HepG2 (cell line): ENCODE data around the gene FKBP10. TPM values are rescaled to one million over a fixed set of nuclear protein-coding genes. Genes with fewer than 3 reads are reported as not detected.
"Not testable (repeated sequence)": the region's sequence is repeated elsewhere in the genome, so short reads cannot be mapped to it uniquely, and the experiment has no call there.

ENCODE experiments used
- ATAC-seq: fragments of 200-7000 bp; cut with Tn5 transposase; 3 replicates; pipeline ENCODE4 v1.9.1; 2020; ENCODE audit warnings: mild to moderate bottlenecking, moderate library complexity
- BruUV-seq: library from RNA; stranded (reverse); fragments of 400-500 nt; replicated peaks from 2 replicates; lab custom pipeline; 2021; lab: Mats Ljungman, UMichigan
- CTCF ChIA-PET: fragments of 300-600 bp; formaldehyde crosslinking; extraction: SDS; loops from one replicate; lab custom pipeline; 2021; ENCODE audit warnings: low total read pairs, inconsistent platforms, low intra/inter-chr PET ratio; lab: Yijun Ruan, JAX
- POLR2A ChIA-PET: fragments of 350-600 bp; sonication (Branson Sonifier 250); formaldehyde crosslinking; loops from one replicate; lab custom pipeline; 2020; ENCODE audit warnings: antibody characterized with exemption, inconsistent platforms; lab: Yijun Ruan, JAX
- DNase-seq: peaks from one replicate; pipeline ENCODE4 v3.0.0-alpha.2; 2015; ENCODE audit warnings: low spot score
- FAIRE-seq: peaks from 3 replicates; lab custom pipeline; 2011; peaks lifted over from hg19 to GRCh38; lab: Jason Lieb, UNC
- H2AFZ ChIP-seq: one replicate; pipeline ENCODE4 v1.6.1; 2011; ENCODE audit warnings: low read length, inconsistent platforms
- H3K27ac ChIP-seq: fragments of 300-600 bp; 3 replicates; pipeline ENCODE4 v1.8.0; 2011; ENCODE audit warnings: mixed run types, mild to moderate bottlenecking, mixed read lengths, low read length, inconsistent platforms; ENCODE audit not compliant: insufficient read depth; ENCODE audit errors: extremely low read length
- H3K27me3 ChIP-seq, 2 experiments: fragments of 200-600 bp in 1 of 2; 2 replicates in 1 of 2; 3 replicates in 1 of 2; pipeline versions ENCODE4 v1.6.0 to v1.8.0; 2011; ENCODE audit warnings: low read length in 2 of 2, mild to moderate bottlenecking in 2 of 2, moderate library complexity in 2 of 2, inconsistent platforms in 1 of 2; ENCODE audit not compliant: insufficient read depth in 2 of 2, control insufficient read depth in 1 of 2
- H3K36me3 ChIP-seq, 2 experiments: fragments of 200-600 bp in 1 of 2; replicated peaks in 1 of 2; 2 replicates in 1 of 2; 3 replicates in 1 of 2; pipeline versions ENCODE4 v1.5.1 to v1.8.0; 2011; ENCODE audit warnings: low read length in 2 of 2, inconsistent platforms in 1 of 2; ENCODE audit not compliant: insufficient read depth in 2 of 2, control insufficient read depth in 1 of 2
- H3K4me1 ChIP-seq: 2 replicates; pipeline ENCODE4 v1.5.1; 2012; ENCODE audit warnings: low read length, inconsistent platforms; ENCODE audit not compliant: insufficient read depth
- H3K4me2 ChIP-seq: 2 replicates; pipeline ENCODE4 v1.6.0; 2011; ENCODE audit warnings: low read depth, low read length, inconsistent platforms
- H3K4me3 ChIP-seq, 3 experiments: fragments of 200-600 bp in 1 of 3; sonication (generic), shearing (Covaris generic) in 1 of 3; replicated peaks in 1 of 3; 2 replicates each; pipeline ENCODE4 v1.5.1; 2011 to 2016; ENCODE audit warnings: low read length in 3 of 3, inconsistent platforms in 2 of 3, low read depth in 2 of 3, mild to moderate bottlenecking in 2 of 3, control low read depth in 1 of 3, mixed read lengths in 1 of 3; ENCODE audit not compliant: insufficient read depth in 1 of 3
- H3K79me2 ChIP-seq: one replicate; pipeline ENCODE4 v1.6.1; 2011; ENCODE audit warnings: low read length, inconsistent platforms; ENCODE audit not compliant: insufficient read depth
- H3K9ac ChIP-seq: 2 replicates; pipeline ENCODE4 v1.6.0; 2011; ENCODE audit warnings: mild to moderate bottlenecking, low read depth, low read length, inconsistent platforms; ENCODE audit not compliant: insufficient read depth
- H3K9me3 ChIP-seq: 2 replicates; pipeline ENCODE4 v1.5.1; 2012; ENCODE audit warnings: mild to moderate bottlenecking, low read length
- H4K20me1 ChIP-seq: 2 replicates; pipeline ENCODE4 v1.6.0; 2011; ENCODE audit warnings: inconsistent platforms, mild to moderate bottlenecking, low read length, moderate library complexity; ENCODE audit not compliant: insufficient read depth
- GABPB1 ChIP-seq: IDR thresholded peaks from 2 replicates; pipeline ENCODE4 v1.6.1; 2016; ENCODE audit warnings: mild to moderate bottlenecking, missing genetic modification reagents, moderate library complexity, missing compliant biosample characterization
- HNF4A ChIP-seq: sonication (generic); formaldehyde crosslinking; IDR thresholded peaks from 2 replicates; pipeline ENCODE4 v1.4.0; 2020; ENCODE audit warnings: missing genetic modification reagents
- NFATC3 ChIP-seq: sonication (generic); formaldehyde crosslinking; IDR thresholded peaks from 2 replicates; pipeline ENCODE4 v1.5.1; 2020; ENCODE audit warnings: mild to moderate bottlenecking, missing genetic modification reagents
- WGBS: methylation state at CpG from one replicate; pipeline ENCODE4 v1.1.6; 2017; ENCODE audit warnings: low lambda C conversion rate; 5-methylcytosine and 5-hydroxymethylcytosine counted together
- in situ Hi-C: cut with HindIII; loops from 2 replicates; pipeline ENCODE4 v1.10.0; 2017; ENCODE audit warnings: low pct_unique_long_range_greater_than_20kb; ENCODE audit not compliant: extremely low pct_ligation_motif_present
- intact Hi-C: fragments of 100-400 bp; cut with micrococcal nuclease; formaldehyde crosslinking; loops from one replicate; pipeline ENCODE4 v1.10.0; 2022; ENCODE audit not compliant: unreplicated experiment
- polyA plus RNA-seq, 8 experiments: library from polyadenylated mRNA; depleted of rRNA in 3 of 8; stranded (reverse) in 7 of 8; unstranded in 1 of 8; fragments of >200 nt; fragmentation: Illumina TruSeq in 4 of 8; extraction: Trizol in 4 of 8; gene quantifications; 2 replicates each; pipeline versions ENCODE4 v1.2.1 to v1.2.3, GENCODE V29; 2011 to 2016; ENCODE audit warnings: low read depth in 4 of 8, missing spikeins in 1 of 8, mixed read lengths in 1 of 8; ENCODE audit not compliant: insufficient read depth in 1 of 8
- total RNA-seq, 5 experiments: library from RNA; depleted of rRNA; stranded (reverse); fragments of >200 nt; fragmentation: Illumina TruSeq; extraction: Trizol; gene quantifications; 2 replicates each; pipeline ENCODE4 v1.2.3, GENCODE V29; 2016; ENCODE audit warnings: low read depth in 1 of 5
- TF ChIP-seq, protein P1 (sequence below): sonication (generic); formaldehyde crosslinking; IDR thresholded peaks from 2 replicates; pipeline ENCODE4 v1.5.0; 2020; ENCODE audit warnings: missing genetic modification reagents, mild to moderate bottlenecking, borderline replicate concordance
- TF ChIP-seq, protein P2 (sequence below): sonication (generic); formaldehyde crosslinking; IDR thresholded peaks from 2 replicates; pipeline ENCODE4 v1.8.0; 2022; ENCODE audit warnings: mild to moderate bottlenecking, missing genetic modification reagents; ENCODE audit not compliant: insufficient replicate concordance
- TF ChIP-seq, protein P3 (sequence below): IDR thresholded peaks from 2 replicates; pipeline ENCODE4 v1.6.1; 2016
- TF ChIP-seq, protein P4 (sequence below): sonication (generic); formaldehyde crosslinking; IDR thresholded peaks from 2 replicates; pipeline ENCODE4 v1.4.0; 2020; ENCODE audit warnings: missing genetic modification reagents
- TF ChIP-seq, protein P5 (sequence below): sonication (generic); formaldehyde crosslinking; IDR thresholded peaks from 2 replicates; pipeline ENCODE4 v1.4.0; 2020; ENCODE audit warnings: mild to moderate bottlenecking, low read depth, missing genetic modification reagents

FKBP10 gene
- total and polyA plus RNA-seq, 2 of the 13 experiments (the other 11 are each of a cell fraction or from before 2014, with no cell fraction given): 149 to 573 TPM

DNA sequence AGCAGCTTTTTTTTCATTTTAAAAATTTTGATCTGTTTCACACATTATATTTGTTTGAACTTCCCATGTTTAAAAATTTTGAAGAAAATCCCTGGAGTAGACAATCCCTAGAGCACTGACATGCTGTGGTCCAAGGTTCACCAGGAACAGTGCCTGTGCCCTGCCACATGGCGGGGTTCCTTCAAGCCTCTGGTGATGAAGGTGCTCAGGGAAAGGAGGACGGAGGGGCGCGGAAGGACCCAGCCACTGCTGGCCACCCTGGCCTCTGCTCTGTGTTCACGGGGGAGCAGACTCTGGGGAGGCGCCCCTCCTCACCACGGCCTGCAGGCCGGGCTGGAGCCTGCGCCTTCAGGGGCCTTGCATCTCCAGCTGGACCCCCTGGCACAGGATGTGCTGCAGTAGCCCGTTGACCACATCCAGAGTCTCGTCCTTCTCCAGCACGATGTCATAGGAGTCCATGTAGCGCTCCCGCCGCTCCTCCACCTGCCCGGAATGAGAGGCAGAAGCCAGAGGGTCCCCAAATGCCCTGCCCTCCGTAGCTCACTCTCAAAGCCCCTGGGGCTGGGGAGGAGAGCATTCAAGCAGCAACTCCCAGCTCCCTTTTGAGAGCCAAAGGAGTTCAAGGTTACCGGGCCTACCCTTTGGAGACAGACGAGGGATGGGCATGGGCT is 12.5 kb downstream of the FKBP10 start (continued):
- TF ChIP-seq, protein P1, sequence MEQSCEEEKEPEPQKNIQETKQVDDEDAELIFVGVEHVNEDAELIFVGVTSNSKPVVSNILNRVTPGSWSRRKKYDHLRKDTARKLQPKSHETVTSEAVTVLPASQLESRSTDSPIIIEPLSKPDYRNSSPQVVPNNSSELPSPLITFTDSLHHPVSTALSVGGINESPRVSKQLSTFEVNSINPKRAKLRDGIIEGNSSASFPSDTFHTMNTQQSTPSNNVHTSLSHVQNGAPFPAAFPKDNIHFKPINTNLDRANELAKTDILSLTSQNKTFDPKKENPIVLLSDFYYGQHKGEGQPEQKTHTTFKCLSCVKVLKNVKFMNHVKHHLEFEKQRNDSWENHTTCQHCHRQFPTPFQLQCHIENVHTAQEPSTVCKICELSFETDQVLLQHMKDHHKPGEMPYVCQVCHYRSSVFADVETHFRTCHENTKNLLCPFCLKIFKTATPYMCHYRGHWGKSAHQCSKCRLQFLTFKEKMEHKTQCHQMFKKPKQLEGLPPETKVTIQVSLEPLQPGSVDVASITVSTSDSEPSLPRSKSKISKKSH (CRISPR knock-in tag): no peak
- TF ChIP-seq NFATC3 (CRISPR knock-in tag) (no peak), GABPB1 (peak; percentile 26; the same call in 1 of the 2 replicates), HNF4A (peak; percentile 63)
- TF ChIP-seq, protein P2, sequence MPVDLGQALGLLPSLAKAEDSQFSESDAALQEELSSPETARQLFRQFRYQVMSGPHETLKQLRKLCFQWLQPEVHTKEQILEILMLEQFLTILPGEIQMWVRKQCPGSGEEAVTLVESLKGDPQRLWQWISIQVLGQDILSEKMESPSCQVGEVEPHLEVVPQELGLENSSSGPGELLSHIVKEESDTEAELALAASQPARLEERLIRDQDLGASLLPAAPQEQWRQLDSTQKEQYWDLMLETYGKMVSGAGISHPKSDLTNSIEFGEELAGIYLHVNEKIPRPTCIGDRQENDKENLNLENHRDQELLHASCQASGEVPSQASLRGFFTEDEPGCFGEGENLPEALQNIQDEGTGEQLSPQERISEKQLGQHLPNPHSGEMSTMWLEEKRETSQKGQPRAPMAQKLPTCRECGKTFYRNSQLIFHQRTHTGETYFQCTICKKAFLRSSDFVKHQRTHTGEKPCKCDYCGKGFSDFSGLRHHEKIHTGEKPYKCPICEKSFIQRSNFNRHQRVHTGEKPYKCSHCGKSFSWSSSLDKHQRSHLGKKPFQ (CRISPR knock-in tag): no peak
- TF ChIP-seq, protein P3, sequence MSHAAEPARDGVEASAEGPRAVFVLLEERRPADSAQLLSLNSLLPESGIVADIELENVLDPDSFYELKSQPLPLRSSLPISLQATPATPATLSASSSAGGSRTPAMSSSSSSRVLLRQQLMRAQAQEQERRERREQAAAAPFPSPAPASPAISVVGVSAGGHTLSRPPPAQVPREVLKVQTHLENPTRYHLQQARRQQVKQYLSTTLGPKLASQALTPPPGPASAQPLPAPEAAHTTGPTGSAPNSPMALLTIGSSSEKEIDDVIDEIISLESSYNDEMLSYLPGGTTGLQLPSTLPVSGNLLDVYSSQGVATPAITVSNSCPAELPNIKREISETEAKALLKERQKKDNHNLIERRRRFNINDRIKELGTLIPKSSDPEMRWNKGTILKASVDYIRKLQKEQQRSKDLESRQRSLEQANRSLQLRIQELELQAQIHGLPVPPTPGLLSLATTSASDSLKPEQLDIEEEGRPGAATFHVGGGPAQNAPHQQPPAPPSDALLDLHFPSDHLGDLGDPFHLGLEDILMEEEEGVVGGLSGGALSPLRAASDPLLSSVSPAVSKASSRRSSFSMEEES (CRISPR knock-in tag): no peak
- TF ChIP-seq, protein P4, sequence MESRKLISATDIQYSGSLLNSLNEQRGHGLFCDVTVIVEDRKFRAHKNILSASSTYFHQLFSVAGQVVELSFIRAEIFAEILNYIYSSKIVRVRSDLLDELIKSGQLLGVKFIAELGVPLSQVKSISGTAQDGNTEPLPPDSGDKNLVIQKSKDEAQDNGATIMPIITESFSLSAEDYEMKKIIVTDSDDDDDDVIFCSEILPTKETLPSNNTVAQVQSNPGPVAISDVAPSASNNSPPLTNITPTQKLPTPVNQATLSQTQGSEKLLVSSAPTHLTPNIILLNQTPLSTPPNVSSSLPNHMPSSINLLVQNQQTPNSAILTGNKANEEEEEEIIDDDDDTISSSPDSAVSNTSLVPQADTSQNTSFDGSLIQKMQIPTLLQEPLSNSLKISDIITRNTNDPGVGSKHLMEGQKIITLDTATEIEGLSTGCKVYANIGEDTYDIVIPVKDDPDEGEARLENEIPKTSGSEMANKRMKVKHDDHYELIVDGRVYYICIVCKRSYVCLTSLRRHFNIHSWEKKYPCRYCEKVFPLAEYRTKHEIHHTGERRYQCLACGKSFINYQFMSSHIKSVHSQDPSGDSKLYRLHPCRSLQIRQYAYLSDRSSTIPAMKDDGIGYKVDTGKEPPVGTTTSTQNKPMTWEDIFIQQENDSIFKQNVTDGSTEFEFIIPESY: peak; percentile 84
- TF ChIP-seq, protein P5, sequence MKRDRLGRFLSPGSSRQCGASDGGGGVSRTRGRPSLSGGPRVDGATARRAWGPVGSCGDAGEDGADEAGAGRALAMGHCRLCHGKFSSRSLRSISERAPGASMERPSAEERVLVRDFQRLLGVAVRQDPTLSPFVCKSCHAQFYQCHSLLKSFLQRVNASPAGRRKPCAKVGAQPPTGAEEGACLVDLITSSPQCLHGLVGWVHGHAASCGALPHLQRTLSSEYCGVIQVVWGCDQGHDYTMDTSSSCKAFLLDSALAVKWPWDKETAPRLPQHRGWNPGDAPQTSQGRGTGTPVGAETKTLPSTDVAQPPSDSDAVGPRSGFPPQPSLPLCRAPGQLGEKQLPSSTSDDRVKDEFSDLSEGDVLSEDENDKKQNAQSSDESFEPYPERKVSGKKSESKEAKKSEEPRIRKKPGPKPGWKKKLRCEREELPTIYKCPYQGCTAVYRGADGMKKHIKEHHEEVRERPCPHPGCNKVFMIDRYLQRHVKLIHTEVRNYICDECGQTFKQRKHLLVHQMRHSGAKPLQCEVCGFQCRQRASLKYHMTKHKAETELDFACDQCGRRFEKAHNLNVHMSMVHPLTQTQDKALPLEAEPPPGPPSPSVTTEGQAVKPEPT (CRISPR knock-in tag): no peak

DNA sequence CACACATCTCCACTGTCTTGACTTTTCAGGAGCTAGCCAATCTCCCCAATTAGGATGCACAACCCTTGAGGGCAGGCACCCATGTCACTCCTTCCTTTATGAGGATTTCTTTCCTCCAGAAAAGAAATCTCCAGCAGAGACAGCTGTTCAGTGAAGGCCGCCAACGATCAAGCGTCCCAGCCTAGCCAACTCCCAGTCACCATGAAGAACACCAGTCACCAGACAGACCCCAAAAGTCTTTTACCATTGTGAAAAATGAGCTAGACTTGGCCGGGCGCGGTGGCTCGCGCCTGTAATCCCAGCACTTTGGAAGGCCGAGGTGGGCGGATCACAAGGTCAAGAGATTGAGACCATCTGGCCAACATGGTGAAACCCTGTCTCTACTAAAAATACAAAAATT is 17.2 kb downstream of the FKBP10 start:
- POLR2A ChIA-PET, DNase-seq, BruUV-seq, H3K27ac ChIP-seq, ATAC-seq, FAIRE-seq, H3K9me3 ChIP-seq, H4K20me1 ChIP-seq, CTCF ChIA-PET, in situ Hi-C loops, H3K4me2 ChIP-seq, intact Hi-C loops, H3K79me2 ChIP-seq, H3K9ac ChIP-seq, H3K27me3 ChIP-seq, H3K4me3 ChIP-seq, H2AFZ ChIP-seq: not testable (repeated sequence)
- H3K4me1 ChIP-seq: peaks cover 20% of the 10 kb centered on the region
- WGBS: 88% methylated on average over 10 of the region's 10 CpGs
- H3K36me3 ChIP-seq: peaks cover 26 to 57% of the 10 kb centered on the region in 2 experiments
